Measurements from ENCODE around the gene NDST4.

- TF ChIP-seq, protein P1, sequence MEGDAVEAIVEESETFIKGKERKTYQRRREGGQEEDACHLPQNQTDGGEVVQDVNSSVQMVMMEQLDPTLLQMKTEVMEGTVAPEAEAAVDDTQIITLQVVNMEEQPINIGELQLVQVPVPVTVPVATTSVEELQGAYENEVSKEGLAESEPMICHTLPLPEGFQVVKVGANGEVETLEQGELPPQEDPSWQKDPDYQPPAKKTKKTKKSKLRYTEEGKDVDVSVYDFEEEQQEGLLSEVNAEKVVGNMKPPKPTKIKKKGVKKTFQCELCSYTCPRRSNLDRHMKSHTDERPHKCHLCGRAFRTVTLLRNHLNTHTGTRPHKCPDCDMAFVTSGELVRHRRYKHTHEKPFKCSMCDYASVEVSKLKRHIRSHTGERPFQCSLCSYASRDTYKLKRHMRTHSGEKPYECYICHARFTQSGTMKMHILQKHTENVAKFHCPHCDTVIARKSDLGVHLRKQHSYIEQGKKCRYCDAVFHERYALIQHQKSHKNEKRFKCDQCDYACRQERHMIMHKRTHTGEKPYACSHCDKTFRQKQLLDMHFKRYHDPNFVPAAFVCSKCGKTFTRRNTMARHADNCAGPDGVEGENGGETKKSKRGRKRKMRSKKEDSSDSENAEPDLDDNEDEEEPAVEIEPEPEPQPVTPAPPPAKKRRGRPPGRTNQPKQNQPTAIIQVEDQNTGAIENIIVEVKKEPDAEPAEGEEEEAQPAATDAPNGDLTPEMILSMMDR (conservative IDR thresholded peaks at IDR 0.05; ENCODE audit: low read depth, low read length), result no peak
- TF ChIP-seq EZH2 (IDR thresholded peaks at IDR 0.05; ENCODE audit: low read length, unreplicated experiment) (no peak), EZH2phosphoT487 (IDR thresholded peaks at IDR 0.05; ENCODE audit: borderline replicate concordance, low read length) (no peak)
Measured at GRCh38 chr4:115128037-115128436, 14.6 kb upstream of the NDST4 start.

Measured in PC-3 (cell line).